ELR (cell line): ENCODE measurements around the gene RRP1.
A peak's percentile ranks its signal among the peaks of the same experiment; 100 is the strongest.
"Not testable (repeated sequence)": the region's sequence is repeated elsewhere in the genome, so short reads cannot be mapped to it uniquely, and the experiment has no call there.

ENCODE experiments used
- DNase-seq: peaks from one replicate; pipeline ENCODE4 v3.0.0-alpha.2; 2015; ENCODE audit warnings: low read depth

The RRP1 gene

GRCh38 chr21:43817157-43818086 is 28.0 kb downstream of the RRP1 start:
- no peak for DNase-seq

- DNase-seq = no peak
Observed at GRCh38 chr21:43818685-43819084, 29.3 kb downstream of the RRP1 start.

DNA sequence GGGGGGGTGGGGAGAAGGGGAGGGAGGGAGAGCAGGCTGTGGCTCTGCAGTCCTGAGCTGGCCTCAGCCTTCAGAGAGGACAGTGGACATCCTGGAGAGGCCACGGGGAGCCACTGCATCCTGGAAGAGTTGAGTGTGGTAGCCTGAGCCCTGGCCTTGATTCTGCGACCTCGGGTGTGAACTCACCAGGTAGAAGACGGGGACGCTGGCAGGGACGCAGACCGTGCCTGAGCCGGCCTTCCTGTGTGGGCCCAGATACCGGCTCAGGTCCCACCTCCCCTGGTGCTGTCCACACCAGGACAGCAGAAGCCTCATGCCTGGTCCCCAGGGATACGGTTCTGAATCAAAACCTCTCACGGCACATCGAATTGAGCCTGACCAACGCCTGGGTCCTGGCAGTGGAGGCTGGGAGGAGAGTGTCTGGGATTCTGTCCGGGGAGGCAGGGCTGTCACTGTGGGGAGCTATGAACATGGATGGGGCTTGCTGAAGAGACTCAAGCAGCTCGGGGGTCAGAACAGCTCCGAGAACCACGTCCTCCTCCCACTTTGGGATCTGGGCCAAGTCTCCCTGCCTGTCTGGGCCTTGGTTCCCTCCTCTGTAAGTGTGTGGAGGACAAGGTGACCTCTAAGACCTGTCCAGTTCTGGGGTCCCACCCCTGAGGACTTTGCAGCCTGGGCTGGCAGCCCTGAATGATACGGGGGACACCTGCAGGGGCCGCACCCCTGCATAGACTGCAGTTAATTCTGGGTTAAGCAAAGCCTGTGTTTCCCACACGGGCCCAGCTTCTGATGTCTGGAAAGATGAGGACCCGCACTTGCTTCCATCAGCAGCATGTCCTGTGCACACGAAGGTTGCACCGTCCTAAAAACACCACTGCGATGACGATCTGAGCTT is 30.4 kb downstream of the RRP1 start:
- DNase-seq = no peak

DNA sequence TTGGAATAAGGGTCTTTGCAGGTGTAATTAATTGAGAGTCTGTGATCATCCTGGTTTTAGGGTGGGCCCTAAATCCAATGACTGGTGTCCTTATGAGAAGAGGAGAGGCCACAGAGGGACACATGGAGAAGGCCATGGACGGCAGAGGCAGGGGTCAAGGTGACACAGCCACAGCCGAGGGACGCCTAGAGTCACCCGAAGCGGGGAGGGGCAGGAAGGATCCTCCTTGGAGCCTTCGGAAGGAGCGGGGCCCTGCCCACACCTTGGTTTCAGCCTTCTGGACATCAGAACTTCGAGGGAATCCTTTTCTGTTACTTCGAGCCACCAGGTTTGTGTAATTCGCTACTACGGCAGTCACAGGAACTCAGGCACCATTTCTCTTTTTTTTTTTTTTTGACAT is 31.1 kb downstream of the RRP1 start:
- DNase-seq = no peak

- DNase-seq = not testable (repeated sequence)
Observed at GRCh38 chr21:43822166-43822565, 32.8 kb downstream of the RRP1 start.

- not testable (repeated sequence) for DNase-seq
Observed at GRCh38 chr21:43822741-43823140, 33.4 kb downstream of the RRP1 start.

DNA sequence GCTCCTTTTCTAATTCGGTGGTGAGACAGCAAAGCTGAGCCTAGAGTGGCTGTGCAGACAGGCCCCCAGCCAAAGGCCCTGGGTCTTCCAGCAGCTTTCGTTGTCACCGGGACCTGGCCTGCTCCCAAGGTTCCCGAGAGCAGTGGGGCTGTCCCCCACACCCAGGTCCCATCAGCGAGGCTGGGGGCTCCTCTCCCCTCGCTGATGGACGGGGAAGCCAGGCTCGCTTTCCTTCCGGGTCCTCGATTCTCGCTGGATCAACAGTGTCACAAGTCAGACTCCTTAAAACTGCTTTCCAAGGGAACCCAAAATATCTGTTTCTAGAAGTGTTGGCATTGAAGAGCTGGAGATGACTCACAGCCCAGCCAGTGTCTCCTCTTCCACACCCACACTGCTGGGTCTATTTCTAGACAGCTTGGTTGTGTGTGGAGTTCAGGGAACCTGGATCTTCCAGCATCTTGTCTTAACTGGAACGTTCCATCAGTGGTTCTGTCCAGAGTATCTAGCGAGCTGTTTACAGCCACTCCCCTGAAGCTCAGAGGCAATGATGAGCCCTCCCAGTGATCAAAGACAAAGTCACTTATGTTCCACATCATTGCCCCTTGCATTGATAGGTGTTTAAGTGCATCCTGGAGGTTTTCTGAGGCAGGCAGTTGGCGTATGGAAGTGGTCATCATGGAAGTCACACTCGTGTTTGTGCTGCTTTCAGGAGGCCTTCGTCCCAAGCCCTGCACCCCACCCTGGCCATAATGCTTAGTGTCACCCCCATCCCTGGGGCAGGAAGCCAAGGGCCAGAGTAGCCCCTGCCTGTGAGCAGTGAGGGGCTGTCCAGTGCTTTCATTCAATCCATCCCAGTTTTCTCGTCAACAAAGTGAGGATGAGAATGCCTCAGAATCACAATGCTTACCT is 35.2 kb downstream of the RRP1 start:
- DNase-seq = peak; percentile 38

DNA sequence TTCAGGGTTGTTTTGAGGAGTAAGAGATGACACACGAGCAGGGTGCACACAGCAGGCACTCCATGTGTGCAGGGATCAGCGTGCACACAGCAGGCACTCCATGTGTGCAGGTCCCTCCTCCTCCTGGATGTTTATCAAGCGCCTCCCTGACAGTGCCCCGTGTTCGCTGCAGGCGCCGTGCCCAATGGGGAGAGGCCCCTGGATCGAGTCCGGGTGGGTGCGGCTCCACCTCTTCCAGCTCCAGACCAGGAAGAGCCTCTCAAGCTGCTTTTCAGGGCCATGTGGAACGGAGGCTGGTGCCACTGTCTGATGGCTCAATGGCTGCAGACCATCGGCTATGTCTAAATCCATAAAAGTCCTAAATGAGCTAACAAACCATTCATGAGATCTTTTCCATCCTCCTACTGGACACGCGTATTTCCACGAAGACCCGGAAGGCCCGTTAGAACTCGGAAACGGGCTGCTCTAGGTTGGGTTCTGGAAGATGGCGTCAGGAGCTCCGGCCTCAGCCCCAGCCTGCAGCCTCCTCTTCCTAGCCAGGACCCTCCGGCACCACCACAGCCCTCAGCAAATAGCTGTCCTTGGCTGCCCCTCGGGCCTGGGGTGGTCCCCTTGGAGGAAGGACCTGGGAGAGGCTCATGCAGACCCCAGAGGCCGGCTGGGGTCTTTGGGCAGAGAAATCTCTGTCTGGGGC is 36.0 kb downstream of the RRP1 start:
- DNase-seq = no peak

DNA sequence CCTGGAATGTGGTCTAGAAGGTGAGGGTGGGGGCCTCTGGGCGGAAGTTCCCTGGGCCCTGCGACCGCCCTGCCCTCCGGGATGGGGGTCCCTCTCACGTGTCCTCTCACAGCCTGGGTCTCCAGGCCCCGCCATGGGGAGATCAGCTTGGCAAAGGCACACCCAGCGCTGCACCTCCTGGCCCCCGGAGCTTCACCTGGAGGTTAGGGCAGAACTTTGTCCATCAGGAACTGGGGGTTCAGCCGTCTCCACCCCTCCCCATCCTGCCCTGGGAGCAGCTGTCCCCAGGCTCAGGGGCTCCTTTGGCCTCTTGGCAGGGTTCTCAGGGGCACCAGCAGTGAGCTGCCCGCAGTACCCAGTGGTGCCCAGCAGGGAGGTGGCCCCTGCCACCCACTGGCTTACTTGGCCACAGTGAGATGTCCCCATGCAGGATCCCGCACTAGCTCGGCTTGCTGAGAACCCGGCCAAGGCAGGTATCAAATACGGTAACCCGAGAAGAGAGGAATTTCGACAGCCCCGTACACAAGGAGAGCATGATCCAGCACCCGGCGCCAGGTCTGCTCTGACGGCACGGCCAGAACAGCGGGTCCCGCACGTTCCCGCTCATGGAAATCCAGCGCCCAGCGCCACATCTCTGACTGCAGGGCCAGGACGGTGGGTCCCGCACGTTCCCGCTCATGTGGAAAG is 36.7 kb downstream of the RRP1 start:
- DNase-seq = no peak

DNA sequence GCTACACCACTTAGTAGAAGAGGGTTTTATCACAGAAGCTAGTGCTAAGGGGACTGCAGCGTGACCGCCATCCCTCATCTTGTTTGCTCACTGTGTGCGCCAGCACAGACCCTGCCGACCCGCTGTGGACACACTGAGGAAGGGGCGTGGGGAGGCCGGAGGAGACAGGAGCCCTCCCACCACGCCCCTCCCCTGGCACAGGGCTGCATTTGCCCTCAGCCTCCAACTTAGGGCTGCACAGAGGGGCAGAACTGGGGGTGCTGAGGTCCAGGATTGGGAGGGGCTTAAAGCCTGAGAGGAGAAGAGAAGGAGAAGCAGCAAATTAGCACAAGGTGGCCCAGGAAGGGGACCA is 37.2 kb downstream of the RRP1 start:
- DNase-seq = no peak

GRCh38 chr21:43827015-43827611 is 37.7 kb downstream of the RRP1 start:
- peak; percentile 85 for DNase-seq

DNA sequence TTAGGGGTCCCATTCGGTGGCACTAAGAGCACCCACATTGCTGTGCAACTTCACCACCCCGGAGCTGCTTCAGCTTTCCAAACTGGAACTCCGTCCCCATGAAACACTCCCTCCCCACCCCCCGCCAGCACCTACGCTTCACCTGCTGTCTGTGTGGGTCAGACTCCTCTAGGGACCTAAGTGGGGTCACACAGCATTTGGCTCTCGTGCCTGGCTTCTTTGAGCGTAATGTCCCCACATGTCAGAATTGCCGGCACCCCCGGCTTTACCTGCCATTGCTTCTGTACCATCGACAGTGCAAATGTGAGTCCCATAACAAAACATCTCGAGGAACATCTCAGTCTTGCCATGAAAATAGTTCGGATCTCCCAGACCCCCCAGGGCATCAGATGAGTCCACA is 39.8 kb downstream of the RRP1 start:
- DNase-seq = no peak

DNA sequence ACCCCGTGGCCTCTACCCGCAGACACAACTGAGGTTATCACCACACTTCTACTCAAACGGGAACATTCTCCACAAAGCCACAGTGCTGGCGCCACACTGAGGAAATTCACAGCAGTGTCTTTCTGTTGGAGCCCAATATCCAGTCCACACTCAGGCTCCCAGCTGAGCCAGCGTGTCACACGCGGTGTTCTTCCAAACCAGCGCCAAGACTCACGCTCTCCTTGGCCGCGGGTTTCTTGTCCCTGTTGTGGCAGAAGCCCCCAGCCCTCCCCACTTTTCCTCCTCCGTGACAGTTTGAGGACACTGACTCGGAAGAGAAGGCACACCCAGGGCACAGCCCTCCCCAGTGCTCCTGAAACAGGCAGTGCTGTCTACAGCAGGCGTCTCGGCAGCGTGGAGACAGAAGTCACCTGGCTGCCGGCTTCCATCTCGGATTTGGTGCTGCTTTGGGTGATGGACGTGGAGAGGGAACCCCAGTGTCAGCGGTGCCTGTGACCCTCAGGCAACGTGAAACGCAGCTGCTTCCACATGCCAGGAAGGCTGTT is 40.3 kb downstream of the RRP1 start:
- no peak for DNase-seq

GRCh38 chr21:43832158-43832550 is 42.8 kb downstream of the RRP1 start:
- DNase-seq = no peak

DNA sequence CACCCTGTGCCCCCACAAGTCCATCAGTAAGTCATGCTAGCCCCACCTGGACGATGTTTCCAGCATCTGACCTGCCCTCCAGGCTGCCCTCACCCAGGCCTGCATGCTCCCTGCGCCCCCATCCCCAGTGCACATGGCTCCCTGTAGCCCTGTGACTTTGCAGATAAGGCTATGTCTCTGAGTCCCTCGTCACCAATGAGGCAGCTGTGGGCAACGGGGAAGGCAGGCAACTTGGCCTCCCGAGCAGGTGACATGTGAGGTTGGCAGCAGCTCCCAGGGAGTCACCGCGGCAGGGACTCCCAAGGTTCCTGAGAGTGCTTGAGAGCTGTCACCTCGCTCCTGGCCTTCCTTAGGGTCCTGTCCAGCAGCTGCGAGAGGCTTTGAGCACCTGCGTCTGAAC is 43.3 kb downstream of the RRP1 start:
- DNase-seq = no peak

DNA sequence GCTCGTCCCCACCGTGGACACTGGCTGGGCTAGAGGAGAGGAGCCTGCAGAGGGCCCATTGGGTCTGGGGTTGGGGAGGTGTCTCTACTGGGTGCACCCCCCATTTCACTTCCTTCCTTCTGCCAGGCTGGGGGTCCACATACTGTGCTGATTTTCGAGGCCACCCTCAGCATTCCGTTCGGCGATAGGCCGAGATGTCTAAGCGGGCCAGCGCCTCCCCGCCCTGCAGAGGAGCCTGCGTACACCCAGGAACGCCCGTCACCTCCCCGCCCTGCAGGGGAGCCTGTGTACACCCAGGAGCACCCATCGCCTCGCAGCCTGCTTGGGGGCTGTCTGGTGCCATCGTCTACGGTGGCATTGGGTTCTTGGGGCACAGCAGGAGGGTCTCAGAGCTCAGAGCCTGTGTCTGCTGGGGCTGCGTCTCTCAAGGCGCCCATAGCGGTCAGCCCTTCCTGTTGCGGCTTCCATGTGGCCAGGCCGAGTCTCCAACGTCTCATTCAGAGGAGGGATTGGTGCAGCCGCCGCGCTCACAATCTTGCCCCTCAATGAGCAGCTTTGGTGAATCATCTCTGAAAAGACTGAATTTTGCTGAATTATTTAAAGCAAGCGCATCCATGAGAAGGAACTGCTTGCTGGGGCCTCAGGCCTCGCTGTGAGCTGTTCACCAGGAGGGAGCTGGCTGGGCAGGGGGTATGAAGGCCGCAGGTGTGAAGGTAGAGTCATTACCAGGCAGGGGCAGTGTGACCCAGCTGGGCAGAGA is 44.9 kb downstream of the RRP1 start:
- no peak for DNase-seq

- DNase-seq = no peak
Observed at GRCh38 chr21:43835050-43835449, 45.7 kb downstream of the RRP1 start.

DNA sequence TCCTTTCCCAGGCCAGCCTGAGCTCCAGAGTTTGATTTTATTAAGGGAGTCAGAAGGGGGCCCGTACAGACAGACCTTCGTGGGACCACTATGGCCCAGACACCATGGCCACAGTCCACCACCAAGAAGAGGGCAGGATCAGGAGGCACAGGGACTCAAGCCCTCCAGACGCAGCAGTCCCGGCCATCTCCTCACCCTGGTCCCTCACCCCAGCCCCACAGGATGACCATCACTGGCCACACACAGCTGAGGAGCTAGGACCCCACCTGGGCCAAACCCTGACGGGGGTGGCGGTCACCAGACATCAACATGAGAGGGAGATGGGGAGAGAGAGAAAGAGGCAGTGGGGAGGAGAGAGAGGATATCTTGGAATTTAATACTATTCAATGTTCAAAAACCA is 46.5 kb downstream of the RRP1 start:
- DNase-seq = no peak

DNA sequence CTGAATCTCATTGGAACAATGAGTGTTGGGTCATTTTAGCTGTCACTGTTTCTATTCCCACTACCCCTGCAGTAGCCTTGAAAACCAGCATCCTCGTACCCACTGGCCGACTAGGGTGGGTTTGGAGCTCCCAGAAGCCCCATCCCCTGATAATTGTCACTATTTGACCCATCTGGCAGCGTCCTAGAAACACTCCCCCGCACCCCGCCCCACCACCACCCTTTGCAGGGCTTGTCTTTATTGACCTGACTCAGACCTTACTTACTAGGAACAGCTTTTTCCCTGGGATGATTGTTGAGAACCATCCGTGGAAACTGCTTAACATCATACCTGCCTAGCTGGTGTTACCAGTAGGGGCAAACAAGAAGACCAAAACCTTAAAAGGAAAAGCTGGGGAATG is 47.2 kb downstream of the RRP1 start:
- DNase-seq = no peak
